CD4-positive, CD25-positive, alpha-beta regulatory T cell (primary cell): ENCODE measurements around the gene FCMR. TPM values are rescaled to one million over a fixed set of nuclear protein-coding genes. Genes with fewer than 3 reads are reported as not detected.

Source experiments
- ATAC-seq, 2 donors: fragments of 150-1000 bp; cut with Tn5 transposase; one replicate each; pipeline ENCODE4 v1.10.0; 2021; ENCODE audit warnings: low read depth in 2 of 2, moderate number of reproducible peaks in 2 of 2, moderate library complexity in 1 of 2
- DNase-seq, 3 donors: peaks; one replicate each; pipeline versions ENCODE4 v3.0.0 to v3.0.0-alpha.2; 2012 to 2022; ENCODE audit warnings: mixed read lengths in 1 of 3
- H3K27ac ChIP-seq: one replicate; pipeline ENCODE4 v1.7.0; 2013; ENCODE audit warnings: mild to moderate bottlenecking, low read length; ENCODE audit not compliant: insufficient read depth, poor library complexity, severe bottlenecking
- H3K27me3 ChIP-seq: one replicate; pipeline ENCODE4 v1.7.0; 2013; ENCODE audit warnings: low read length; ENCODE audit not compliant: control insufficient read depth, insufficient read depth
- H3K36me3 ChIP-seq: one replicate; pipeline ENCODE4 v1.7.0; 2013; ENCODE audit warnings: mild to moderate bottlenecking, low read length, moderate library complexity; ENCODE audit not compliant: control insufficient read depth, insufficient read depth
- H3K4me1 ChIP-seq: 2 replicates; pipeline ENCODE4 v1.7.0; 2013; ENCODE audit warnings: mild to moderate bottlenecking, low read length; ENCODE audit not compliant: insufficient read depth, control insufficient read depth, poor library complexity, severe bottlenecking
- H3K4me3 ChIP-seq: one replicate; pipeline ENCODE4 v1.7.0; 2013; ENCODE audit warnings: low read depth, mild to moderate bottlenecking, low read length, moderate library complexity
- H3K9me3 ChIP-seq, 2 experiments: 1 replicate in 1 of 2; 2 replicates in 1 of 2; pipeline ENCODE4 v1.7.0; 2013; ENCODE audit warnings: low read length in 2 of 2, mild to moderate bottlenecking in 1 of 2, moderate library complexity in 1 of 2; ENCODE audit not compliant: control insufficient read depth in 2 of 2
- H3K27ac Mint-ChIP-seq, 3 donors: one replicate each; pipeline ENCODE4 v1.8.0; 2020 to 2022; ENCODE audit warnings: mild to moderate bottlenecking in 3 of 3, mixed read lengths in 3 of 3, moderate library complexity in 2 of 3
- H3K27me3 Mint-ChIP-seq: one replicate; pipeline ENCODE4 v1.8.0; 2022; ENCODE audit warnings: mild to moderate bottlenecking, mixed read lengths
- H3K36me3 Mint-ChIP-seq: one replicate; pipeline ENCODE4 v1.8.0; 2020; ENCODE audit warnings: mixed read lengths
- H3K4me1 Mint-ChIP-seq, 4 donors: one replicate each; pipeline ENCODE4 v1.8.0; 2020 to 2022; ENCODE audit warnings: mixed read lengths in 4 of 4, mild to moderate bottlenecking in 1 of 4
- H3K4me3 Mint-ChIP-seq, 4 donors: one replicate each; pipeline ENCODE4 v1.8.0; 2020 to 2022; ENCODE audit warnings: mild to moderate bottlenecking in 4 of 4, mixed read lengths in 4 of 4, moderate library complexity in 3 of 4
- H3K9me3 Mint-ChIP-seq, 7 donors: one replicate each; pipeline ENCODE4 v1.8.0; 2020 to 2022; ENCODE audit warnings: mixed read lengths in 7 of 7, mild to moderate bottlenecking in 3 of 7, moderate library complexity in 2 of 7
- polyA plus RNA-seq, 4 donors: library from polyadenylated mRNA; unstranded; fragments of 300-500 nt; fragmentation: Illumina TruSeq; gene quantifications; one replicate each; pipeline ENCODE4 v1.2.3, GENCODE V29; 2021
- total RNA-seq: library from RNA; stranded (reverse); gene quantifications from one replicate; pipeline ENCODE4 v1.2.3, GENCODE V29; 2022

Gene FCMR
- total and polyA plus RNA-seq, 5 donors from 2014 or later, result 393 to 986 (median 935) TPM

GRCh38 chr1:206864939-206865671, 56.6 kb downstream of the FCMR start, which contains the start of gene IL20:
Gene IL20, plus strand, starts transcription at chr1:206865623. Its CDS starts 230 bp downstream, at chr1:206865853.
- no peak within 1 kb of the TSS for H3K4me3 Mint-ChIP-seq
- H3K9me3 ChIP-seq, result no peaks in the 10 kb centered on the region

GRCh38 chr1:206863266-206863665, 58.5 kb downstream of the FCMR start:
- H3K4me3 Mint-ChIP-seq, result no peak overlapping the region
- no peaks in the 10 kb centered on the region for H3K4me1 ChIP-seq
- H3K9me3 Mint-ChIP-seq, result no peaks in the 10 kb centered on the region
- H3K27me3 ChIP-seq, result peaks cover 16% of the 10 kb centered on the region
- no peaks in the 10 kb centered on the region for H3K9me3 ChIP-seq
- no peak overlapping the region for H3K27ac ChIP-seq
- H3K27ac Mint-ChIP-seq, result peak overlapping the region in 2 of 3 donors; percentile 28 to 53
- H3K4me1 Mint-ChIP-seq, result peaks cover 0 to 10% (median 4%) of the 10 kb centered on the region in 4 donors
- H3K36me3 Mint-ChIP-seq, result no peaks in the 10 kb centered on the region
- no peak overlapping the region for H3K4me3 ChIP-seq
- ATAC-seq (no peak), DNase-seq (no peak)
- H3K36me3 ChIP-seq, result no peaks in the 10 kb centered on the region
- H3K27me3 Mint-ChIP-seq, result peaks cover 46% of the 10 kb centered on the region

More at GRCh38 chr1:206864939-206865671, 56.6 kb downstream of the FCMR start, which contains the start of gene IL20:
- ATAC-seq (peak; percentile 81), DNase-seq (peak; percentile 71 to 78 (median 75))
- Mint-ChIP-seq H3K9me3 (no peaks in the 10 kb centered on the region), H3K36me3 (no peaks in the 10 kb centered on the region), H3K4me1 (peaks cover 0 to 6% (median 4%) of the 10 kb centered on the region in 4 donors), H3K27me3 (peaks cover 45% of the 10 kb centered on the region), H3K27ac (peak within 1 kb of the TSS in 2 of 3 donors; percentile 24 to 37)
- H3K36me3 ChIP-seq, result no peaks in the 10 kb centered on the region
- peaks cover 20% of the 10 kb centered on the region for H3K27me3 ChIP-seq
- no peak within 1 kb of the TSS for H3K27ac ChIP-seq
- H3K4me3 ChIP-seq, result no peak within 1 kb of the TSS
- no peaks in the 10 kb centered on the region for H3K4me1 ChIP-seq

- Mint-ChIP-seq H3K27me3 (peaks cover 47% of the 10 kb centered on the region), H3K4me3 (no peak overlapping the region), H3K9me3 (no peaks in the 10 kb centered on the region), H3K36me3 (no peaks in the 10 kb centered on the region), H3K27ac (peak overlapping the region in 1 of 3 donors; percentile 10), H3K4me1 (peaks cover 0 to 16% (median 9%) of the 10 kb centered on the region in 4 donors)
- no peaks in the 10 kb centered on the region for H3K9me3 ChIP-seq
- H3K4me3 ChIP-seq, result no peak overlapping the region
- DNase-seq (no peak), ATAC-seq (no peak)
- H3K27me3 ChIP-seq, result peaks cover 8% of the 10 kb centered on the region
- H3K36me3 ChIP-seq, result no peaks in the 10 kb centered on the region
- no peak overlapping the region for H3K27ac ChIP-seq
- H3K4me1 ChIP-seq, result no peaks in the 10 kb centered on the region
These were observed 61.6 kb downstream of the FCMR start for GRCh38 chr1:206860165-206860564.

GRCh38 chr1:206859082-206859521, 62.6 kb downstream of the FCMR start:
- peaks cover 41% of the 10 kb centered on the region for H3K27me3 Mint-ChIP-seq
- no peak overlapping the region for H3K4me3 Mint-ChIP-seq
- no peaks in the 10 kb centered on the region for H3K9me3 Mint-ChIP-seq
- Histone ChIP-seq H3K9me3 (no peaks in the 10 kb centered on the region), H3K27ac (no peak overlapping the region), H3K36me3 (no peaks in the 10 kb centered on the region), H3K27me3 (peaks cover 8% of the 10 kb centered on the region), H3K4me1 (no peaks in the 10 kb centered on the region), H3K4me3 (no peak overlapping the region)
- no peak for ATAC-seq
- H3K36me3 Mint-ChIP-seq, result no peaks in the 10 kb centered on the region
- peak in 1 of 3 donors; percentile 11 for DNase-seq
- H3K4me1 Mint-ChIP-seq, result peaks cover 0 to 12% (median 6%) of the 10 kb centered on the region in 4 donors
- peak overlapping the region in 2 of 3 donors; percentile 5 to 15 for H3K27ac Mint-ChIP-seq

GRCh38 chr1:206856674-206857464, 64.9 kb downstream of the FCMR start:
- Histone ChIP-seq H3K4me1 (no peaks in the 10 kb centered on the region), H3K27me3 (peaks cover 5% of the 10 kb centered on the region), H3K4me3 (no peak overlapping the region), H3K36me3 (no peaks in the 10 kb centered on the region), H3K27ac (no peak overlapping the region), H3K9me3 (no peaks in the 10 kb centered on the region)
- peak overlapping the region in 1 of 3 donors; percentile 57 for H3K27ac Mint-ChIP-seq
- H3K4me3 Mint-ChIP-seq, result no peak overlapping the region
- ATAC-seq (peak; percentile 56 to 62), DNase-seq (peak in 2 of 3 donors; percentile 29 to 51)
- peaks cover 42% of the 10 kb centered on the region for H3K27me3 Mint-ChIP-seq
- H3K36me3 Mint-ChIP-seq, result no peaks in the 10 kb centered on the region
- peaks cover 0 to 12% (median 6%) of the 10 kb centered on the region in 4 donors for H3K4me1 Mint-ChIP-seq
- H3K9me3 Mint-ChIP-seq, result peaks cover 0 to 4% (median 0%) of the 10 kb centered on the region in 7 donors

- H3K4me1 ChIP-seq, result no peaks in the 10 kb centered on the region
- no peaks in the 10 kb centered on the region for H3K36me3 Mint-ChIP-seq
- H3K4me3 ChIP-seq, result no peak overlapping the region
- H3K9me3 Mint-ChIP-seq, result peaks cover 0 to 4% (median 0%) of the 10 kb centered on the region in 7 donors
- no peak overlapping the region for H3K27ac ChIP-seq
- no peaks in the 10 kb centered on the region for H3K36me3 ChIP-seq
- H3K4me1 Mint-ChIP-seq, result peaks cover 0 to 12% (median 6%) of the 10 kb centered on the region in 4 donors
- H3K27ac Mint-ChIP-seq, result peak overlapping the region in 1 of 3 donors; percentile 75
- DNase-seq, result no peak
- H3K4me3 Mint-ChIP-seq, result no peak overlapping the region
- H3K27me3 Mint-ChIP-seq, result peaks cover 42% of the 10 kb centered on the region
- ATAC-seq, result no peak
- H3K9me3 ChIP-seq, result no peaks in the 10 kb centered on the region
- peaks cover 10% of the 10 kb centered on the region for H3K27me3 ChIP-seq
These were observed 65.9 kb downstream of the FCMR start for GRCh38 chr1:206855859-206856258.

GRCh38 chr1:206854401-206855129, 67.2 kb downstream of the FCMR start:
- DNase-seq (no peak), ATAC-seq (no peak)
- H3K4me1 Mint-ChIP-seq, result peaks cover 0 to 12% (median 6%) of the 10 kb centered on the region in 4 donors

More at GRCh38 chr1:206854401-206855129, 67.2 kb downstream of the FCMR start:
- no peak overlapping the region for H3K27ac ChIP-seq
- H3K27ac Mint-ChIP-seq, result no peak overlapping the region
- H3K4me3 ChIP-seq, result no peak overlapping the region
- H3K4me3 Mint-ChIP-seq, result no peak overlapping the region
- H3K9me3 ChIP-seq, result no peaks in the 10 kb centered on the region
- peaks cover 17% of the 10 kb centered on the region for H3K27me3 ChIP-seq
- no peaks in the 10 kb centered on the region for H3K4me1 ChIP-seq
- peaks cover 48% of the 10 kb centered on the region for H3K27me3 Mint-ChIP-seq
- no peaks in the 10 kb centered on the region for H3K36me3 Mint-ChIP-seq
- H3K9me3 Mint-ChIP-seq, result peaks cover 0 to 4% (median 0%) of the 10 kb centered on the region in 7 donors
- H3K36me3 ChIP-seq, result no peaks in the 10 kb centered on the region
